NB4 (cell line): Measurements from ENCODE around the gene UBE2F.

Experiments used
- CTCF ChIP-seq: IDR thresholded peaks from one replicate; pipeline ENCODE4 v1.5.1; 2012; ENCODE audit warnings: low read depth, low read length
- MAX ChIP-seq: IDR thresholded peaks from 2 replicates; pipeline ENCODE4 v1.6.1; 2011; ENCODE audit warnings: low read depth, low read length
- POLR2A ChIP-seq: IDR thresholded peaks from 2 replicates; pipeline ENCODE4 v1.6.1; 2011; ENCODE audit warnings: mild to moderate bottlenecking; ENCODE audit not compliant: insufficient read length; ENCODE audit errors: extremely low read depth

- TF ChIP-seq CTCF = no peak
- TF ChIP-seq POLR2A = no peak
- TF ChIP-seq MAX = no peak
These were observed 73.2 kb downstream of the UBE2F start for GRCh38 chr2:238039985-238040384.
